Astrocyte of the cerebellum (primary cell): Measurements from ENCODE around the gene REL.
"Not testable (repeated sequence)": the region's sequence is repeated elsewhere in the genome, so short reads cannot be mapped to it uniquely, and the experiment has no call there.

Experiments used
- DNase-seq: peaks from one replicate; pipeline ENCODE4 v3.0.0-alpha.2; 2011; ENCODE audit warnings: low read depth
- H3K4me3 ChIP-seq: 2 replicates; pipeline ENCODE4 v1.5.1; 2011; ENCODE audit warnings: mild to moderate bottlenecking, low read depth, low read length, moderate library complexity
- in situ Hi-C: cut with HindIII; loops from 2 replicates; pipeline ENCODE4 v1.10.0; 2017; ENCODE audit warnings: low sequenced_read_pairs
- TF ChIP-seq, protein P1 (sequence below): IDR thresholded peaks from 2 replicates; pipeline ENCODE4 v1.5.1; 2012; ENCODE audit warnings: low read length, low read depth, moderate library complexity, mild to moderate bottlenecking; ENCODE audit errors: missing control alignments

Gene REL

DNA sequence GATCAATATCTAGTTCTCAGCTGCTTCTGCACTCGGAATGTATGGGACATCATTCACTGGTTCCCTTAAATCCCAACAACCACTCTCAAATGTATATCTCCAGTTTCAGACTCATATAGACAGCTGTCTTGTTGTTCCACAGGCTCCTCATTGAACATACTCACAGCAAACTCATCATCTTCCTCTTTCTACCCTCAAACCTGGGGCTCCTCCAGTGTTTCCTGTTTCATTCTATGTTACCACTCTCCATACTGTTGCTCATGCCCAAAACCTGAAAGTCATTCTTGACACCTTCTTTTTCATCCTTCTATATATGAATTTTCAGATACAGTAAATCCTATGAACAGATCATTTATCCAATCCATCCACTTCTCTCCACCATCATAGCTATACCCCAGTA, 18.7 kb upstream of the REL start:
- DNase-seq: no peak
- H3K4me3 ChIP-seq: no peak overlapping the region
- TF ChIP-seq, protein P1, sequence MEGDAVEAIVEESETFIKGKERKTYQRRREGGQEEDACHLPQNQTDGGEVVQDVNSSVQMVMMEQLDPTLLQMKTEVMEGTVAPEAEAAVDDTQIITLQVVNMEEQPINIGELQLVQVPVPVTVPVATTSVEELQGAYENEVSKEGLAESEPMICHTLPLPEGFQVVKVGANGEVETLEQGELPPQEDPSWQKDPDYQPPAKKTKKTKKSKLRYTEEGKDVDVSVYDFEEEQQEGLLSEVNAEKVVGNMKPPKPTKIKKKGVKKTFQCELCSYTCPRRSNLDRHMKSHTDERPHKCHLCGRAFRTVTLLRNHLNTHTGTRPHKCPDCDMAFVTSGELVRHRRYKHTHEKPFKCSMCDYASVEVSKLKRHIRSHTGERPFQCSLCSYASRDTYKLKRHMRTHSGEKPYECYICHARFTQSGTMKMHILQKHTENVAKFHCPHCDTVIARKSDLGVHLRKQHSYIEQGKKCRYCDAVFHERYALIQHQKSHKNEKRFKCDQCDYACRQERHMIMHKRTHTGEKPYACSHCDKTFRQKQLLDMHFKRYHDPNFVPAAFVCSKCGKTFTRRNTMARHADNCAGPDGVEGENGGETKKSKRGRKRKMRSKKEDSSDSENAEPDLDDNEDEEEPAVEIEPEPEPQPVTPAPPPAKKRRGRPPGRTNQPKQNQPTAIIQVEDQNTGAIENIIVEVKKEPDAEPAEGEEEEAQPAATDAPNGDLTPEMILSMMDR: no peak
- in situ Hi-C loops: loop anchor here (5.0 kb wide), 1 partner anchor 105 kb away; no protein-coding TSS in a partner anchor

GRCh38 chr2:60865361-60865760, 16.0 kb upstream of the REL start:
- in situ Hi-C loops, DNase-seq, H3K4me3 ChIP-seq: not testable (repeated sequence)

DNA sequence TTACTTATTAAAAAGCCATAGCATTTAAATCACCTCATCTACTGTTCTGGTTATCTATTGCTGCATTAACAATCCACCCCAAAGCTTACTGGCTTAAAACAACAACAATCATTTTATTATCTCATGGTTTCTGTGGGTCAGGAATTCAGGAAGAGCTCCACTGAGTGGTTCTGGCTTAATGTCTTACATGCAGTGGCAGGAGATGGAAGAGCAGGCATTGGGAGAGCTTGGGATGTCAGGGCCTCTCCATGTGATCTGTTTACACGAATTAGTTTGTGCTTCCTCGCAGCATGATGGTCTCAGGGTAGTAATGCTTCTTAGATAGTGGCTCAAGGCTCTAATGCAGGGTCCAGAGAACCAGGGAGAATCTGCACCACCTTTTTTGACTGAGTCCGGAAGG, 14.4 kb upstream of the REL start:
- in situ Hi-C loops: no loop called here
- TF ChIP-seq, protein P1: no peak
- no peak overlapping the region for H3K4me3 ChIP-seq
- DNase-seq: no peak

DNA sequence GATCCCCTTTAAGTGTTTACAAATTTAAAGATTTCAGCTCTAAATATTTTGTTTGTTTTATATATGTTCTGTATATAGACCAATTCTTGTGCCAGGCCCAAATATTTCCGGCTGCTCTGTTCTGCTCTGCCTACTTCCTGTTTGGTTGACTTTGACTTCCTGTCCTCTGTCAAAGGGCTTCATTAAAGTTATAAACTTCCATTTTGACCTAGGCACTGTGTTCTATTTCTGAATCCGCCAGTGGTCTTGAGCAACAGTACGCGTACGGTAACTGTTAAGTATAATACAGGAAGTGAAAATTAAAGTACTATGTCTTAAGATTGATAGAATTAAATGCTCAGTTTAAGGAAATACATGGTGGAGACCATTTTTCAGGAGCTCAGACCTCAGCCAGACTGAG, 13.5 kb upstream of the REL start:
- in situ Hi-C loops: no loop called here
- TF ChIP-seq, protein P1: no peak
- DNase-seq: no peak

DNA sequence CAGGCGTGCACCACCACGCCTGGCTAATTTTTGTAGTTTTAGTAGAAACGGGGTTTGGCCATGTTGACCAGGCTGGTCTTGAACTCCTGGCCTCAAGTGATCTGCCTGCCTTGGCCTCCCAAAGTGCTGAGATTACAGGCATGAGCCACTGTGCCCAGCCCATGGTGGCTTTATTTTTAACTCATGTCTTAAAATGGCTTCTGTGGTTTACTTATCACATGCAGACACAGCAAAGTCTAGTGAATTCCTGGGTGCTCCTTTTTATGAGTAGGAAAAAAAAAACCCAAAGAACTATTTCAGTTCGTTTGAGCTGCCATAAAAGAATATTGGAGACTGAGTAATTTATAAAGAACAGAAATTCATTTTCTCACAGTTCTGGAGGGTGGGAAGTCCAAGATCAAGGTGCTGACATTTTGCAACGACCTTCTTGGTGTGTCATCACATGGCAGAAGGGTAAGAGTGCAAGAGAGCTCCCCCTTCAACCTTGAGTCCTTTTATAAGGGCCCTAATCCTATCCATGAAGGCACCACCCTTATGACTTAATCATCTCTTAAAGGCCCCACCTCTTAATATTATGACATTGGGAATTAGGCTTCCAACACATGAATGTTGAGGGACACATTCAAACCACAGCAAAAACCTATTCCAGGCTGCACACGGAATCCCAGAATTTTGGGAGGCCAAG, 12.6 kb upstream of the REL start:
- TF ChIP-seq, protein P1: no peak
- DNase-seq: no peak
- in situ Hi-C loops: no loop called here
- no peak overlapping the region for H3K4me3 ChIP-seq

More for the DNA sequence above, 13.5 kb upstream of the REL start:
- no peak overlapping the region for H3K4me3 ChIP-seq

- in situ Hi-C loops: no loop called here
- no peak for DNase-seq
- no peak overlapping the region for H3K4me3 ChIP-seq
- TF ChIP-seq, protein P1: no peak
Measured at GRCh38 chr2:60872510-60872928, 8.9 kb upstream of the REL start.

DNA sequence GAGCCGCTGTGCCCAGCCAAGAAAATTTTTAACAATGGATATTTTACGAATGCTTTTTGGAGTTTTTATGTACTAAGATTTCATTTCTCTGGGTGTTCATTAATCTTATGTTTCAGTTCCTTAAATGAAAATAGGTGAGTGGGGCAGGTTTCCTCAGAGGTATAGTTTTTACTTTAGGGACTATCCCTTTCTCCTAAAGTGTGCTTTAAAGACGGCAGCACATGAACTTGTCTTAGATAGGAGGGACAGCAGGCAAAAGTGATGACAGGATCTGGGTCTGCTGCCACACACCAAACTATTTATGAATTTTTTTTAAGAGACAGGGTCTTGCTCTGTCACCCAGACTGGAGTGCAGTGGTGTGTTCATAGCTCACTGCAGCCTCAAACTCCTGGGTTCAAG, 8.0 kb upstream of the REL start:
- DNase-seq: no peak
- in situ Hi-C loops: no loop called here

More for the DNA sequence above, 8.0 kb upstream of the REL start:
- H3K4me3 ChIP-seq: no peak overlapping the region
- TF ChIP-seq, protein P1: no peak
